Measurements from ENCODE around the gene PSD.

PSD gene

DNA sequence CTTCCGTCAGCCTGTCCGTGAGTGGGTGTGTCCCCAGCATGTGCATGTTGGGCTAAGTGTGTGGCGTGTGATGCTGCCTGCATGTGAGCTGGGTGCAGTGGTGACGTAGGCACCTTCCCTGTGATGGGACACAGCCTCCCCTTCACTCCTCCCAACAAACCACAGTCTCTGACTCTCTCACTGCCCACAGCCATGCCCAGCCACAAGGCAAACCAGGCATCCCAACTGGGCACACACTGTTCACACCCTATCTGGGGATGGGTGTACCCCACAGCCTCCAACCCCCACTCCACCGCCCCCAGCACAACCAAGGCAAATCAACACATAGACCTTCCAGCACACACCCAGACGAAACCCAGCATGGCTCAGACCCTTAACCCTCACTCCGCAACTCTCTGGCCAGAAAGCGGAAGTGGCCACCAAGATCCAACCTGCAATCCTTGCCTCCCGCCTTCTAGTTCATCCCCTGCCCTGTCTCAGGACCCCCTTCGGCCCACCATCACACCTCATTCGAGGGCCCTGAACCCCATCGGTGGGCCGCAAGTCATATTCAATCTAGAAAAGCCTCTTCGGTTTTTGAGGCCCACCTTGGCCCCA, 10.4 kb downstream of the PSD start:
- TF ChIP-seq, protein P1, sequence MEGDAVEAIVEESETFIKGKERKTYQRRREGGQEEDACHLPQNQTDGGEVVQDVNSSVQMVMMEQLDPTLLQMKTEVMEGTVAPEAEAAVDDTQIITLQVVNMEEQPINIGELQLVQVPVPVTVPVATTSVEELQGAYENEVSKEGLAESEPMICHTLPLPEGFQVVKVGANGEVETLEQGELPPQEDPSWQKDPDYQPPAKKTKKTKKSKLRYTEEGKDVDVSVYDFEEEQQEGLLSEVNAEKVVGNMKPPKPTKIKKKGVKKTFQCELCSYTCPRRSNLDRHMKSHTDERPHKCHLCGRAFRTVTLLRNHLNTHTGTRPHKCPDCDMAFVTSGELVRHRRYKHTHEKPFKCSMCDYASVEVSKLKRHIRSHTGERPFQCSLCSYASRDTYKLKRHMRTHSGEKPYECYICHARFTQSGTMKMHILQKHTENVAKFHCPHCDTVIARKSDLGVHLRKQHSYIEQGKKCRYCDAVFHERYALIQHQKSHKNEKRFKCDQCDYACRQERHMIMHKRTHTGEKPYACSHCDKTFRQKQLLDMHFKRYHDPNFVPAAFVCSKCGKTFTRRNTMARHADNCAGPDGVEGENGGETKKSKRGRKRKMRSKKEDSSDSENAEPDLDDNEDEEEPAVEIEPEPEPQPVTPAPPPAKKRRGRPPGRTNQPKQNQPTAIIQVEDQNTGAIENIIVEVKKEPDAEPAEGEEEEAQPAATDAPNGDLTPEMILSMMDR (IDR thresholded peaks at IDR 0.05; ENCODE audit: low read depth, low read length, missing control alignments) = no peak
- Histone ChIP-seq H3K36me3 (replicated peaks) (no peaks in the 10 kb centered on the region), H3K4me3 (ENCODE audit: low read depth, low read length) (peak overlapping the region; percentile 44), H3K27me3 (replicated peaks) (peaks cover 26% of the 10 kb centered on the region), H3K27ac (no peak overlapping the region)
- in situ Hi-C loops (cut with HindIII; ENCODE audit: low pct_ligation_motif_present, low sequenced_read_pairs) = no loop called here
- no peak for DNase-seq

DNA sequence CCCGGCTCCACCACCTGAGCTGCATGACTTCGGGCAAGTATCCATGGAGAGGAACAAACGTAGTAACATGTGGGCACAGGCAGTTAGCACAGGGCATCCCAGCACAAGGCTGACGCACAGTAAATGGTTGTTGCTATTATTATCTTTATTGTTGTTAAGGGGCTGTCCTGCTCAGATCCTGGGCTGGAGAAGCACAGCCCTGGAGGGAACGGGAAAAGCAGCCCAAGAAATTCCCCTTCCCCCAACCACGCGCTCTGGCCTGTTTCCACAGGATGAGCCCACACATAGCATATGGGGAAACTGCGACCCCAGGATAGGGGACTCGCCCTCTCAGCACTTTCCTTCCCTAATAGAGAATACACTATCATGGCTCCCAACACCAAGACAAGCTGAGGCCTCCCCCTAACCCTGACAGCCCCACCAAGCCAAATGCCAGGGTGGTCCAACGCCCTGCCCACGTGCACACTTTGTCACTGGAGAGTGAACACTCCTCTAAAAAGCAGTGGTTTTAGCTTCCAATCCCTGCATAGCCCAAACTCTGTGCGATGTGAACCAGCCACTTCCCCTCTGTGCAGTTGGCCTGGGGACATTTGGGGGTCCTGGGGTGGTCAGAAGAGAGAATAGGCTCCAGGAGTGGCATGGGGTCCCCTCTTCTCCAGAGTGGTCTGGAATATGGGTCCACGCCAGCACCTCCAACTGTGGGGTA, 11.0 kb downstream of the PSD start:
- in situ Hi-C loops (cut with HindIII; ENCODE audit: low pct_ligation_motif_present, low sequenced_read_pairs) = no loop called here
- no peak for DNase-seq
- Histone ChIP-seq H3K36me3 (replicated peaks) (no peaks in the 10 kb centered on the region), H3K27me3 (replicated peaks) (peaks cover 26% of the 10 kb centered on the region), H3K27ac (no peak overlapping the region), H3K4me3 (ENCODE audit: low read depth, low read length) (no peak overlapping the region)
- TF ChIP-seq, protein P1 (IDR thresholded peaks at IDR 0.05; ENCODE audit: low read depth, low read length, missing control alignments) = no peak

DNA sequence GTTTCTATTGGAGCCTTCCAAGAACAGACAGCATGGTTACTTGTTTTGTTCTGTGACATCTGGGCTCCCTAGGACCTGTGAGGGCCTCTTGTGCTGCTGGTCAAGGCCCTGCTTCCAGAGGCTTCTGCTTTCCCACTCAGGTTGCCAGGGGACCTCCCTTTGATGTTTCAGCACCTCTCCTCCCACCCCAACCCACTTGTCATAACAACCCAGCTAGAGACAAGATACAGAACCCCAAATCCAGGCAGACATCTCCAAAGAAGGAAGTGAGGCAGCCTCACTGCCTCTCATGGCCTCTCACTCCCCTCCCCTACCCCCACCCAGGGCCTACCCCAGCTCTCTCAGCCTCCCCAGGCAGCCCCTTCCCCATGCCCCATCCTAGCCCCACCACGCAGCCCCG, 11.8 kb downstream of the PSD start:
- peaks cover 20% of the 10 kb centered on the region for H3K27me3 ChIP-seq (replicated peaks)
- DNase-seq = no peak
- TF ChIP-seq, protein P1 (IDR thresholded peaks at IDR 0.05; ENCODE audit: low read depth, low read length, missing control alignments) = no peak
- H3K27ac ChIP-seq = no peak overlapping the region
- no peaks in the 10 kb centered on the region for H3K36me3 ChIP-seq (replicated peaks)
- no peak overlapping the region for H3K4me3 ChIP-seq (ENCODE audit: low read depth, low read length)
- in situ Hi-C loops (cut with HindIII; ENCODE audit: low pct_ligation_motif_present, low sequenced_read_pairs) = no loop called here

DNA sequence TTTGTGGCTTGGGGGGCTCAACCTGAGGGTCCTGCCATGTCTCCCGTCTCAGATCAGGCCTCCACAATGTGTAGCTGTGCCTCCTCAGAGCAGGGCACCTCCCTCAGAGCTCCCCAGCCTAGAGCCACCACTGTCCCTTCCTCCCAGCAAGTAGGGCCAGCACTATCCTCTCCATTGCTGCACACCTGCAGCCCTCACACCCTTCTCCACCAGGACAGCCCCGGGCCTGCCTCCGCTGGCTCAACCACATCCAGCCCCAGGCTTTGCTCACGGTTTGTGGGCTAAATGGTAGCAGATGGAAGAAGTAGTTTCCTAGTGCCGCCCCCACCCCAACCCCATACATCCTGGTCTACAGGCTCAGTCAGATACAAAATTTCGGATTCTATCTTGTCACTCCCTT, 13.0 kb downstream of the PSD start:
- in situ Hi-C loops (cut with HindIII; ENCODE audit: low pct_ligation_motif_present, low sequenced_read_pairs) = no loop called here
- no peak overlapping the region for H3K27ac ChIP-seq
- peaks cover 11% of the 10 kb centered on the region for H3K36me3 ChIP-seq (replicated peaks)
- no peak for DNase-seq
- no peak overlapping the region for H3K4me3 ChIP-seq (ENCODE audit: low read depth, low read length)
- peaks cover 13% of the 10 kb centered on the region for H3K27me3 ChIP-seq (replicated peaks)
- TF ChIP-seq, protein P1 (IDR thresholded peaks at IDR 0.05; ENCODE audit: low read depth, low read length, missing control alignments) = no peak

DNA sequence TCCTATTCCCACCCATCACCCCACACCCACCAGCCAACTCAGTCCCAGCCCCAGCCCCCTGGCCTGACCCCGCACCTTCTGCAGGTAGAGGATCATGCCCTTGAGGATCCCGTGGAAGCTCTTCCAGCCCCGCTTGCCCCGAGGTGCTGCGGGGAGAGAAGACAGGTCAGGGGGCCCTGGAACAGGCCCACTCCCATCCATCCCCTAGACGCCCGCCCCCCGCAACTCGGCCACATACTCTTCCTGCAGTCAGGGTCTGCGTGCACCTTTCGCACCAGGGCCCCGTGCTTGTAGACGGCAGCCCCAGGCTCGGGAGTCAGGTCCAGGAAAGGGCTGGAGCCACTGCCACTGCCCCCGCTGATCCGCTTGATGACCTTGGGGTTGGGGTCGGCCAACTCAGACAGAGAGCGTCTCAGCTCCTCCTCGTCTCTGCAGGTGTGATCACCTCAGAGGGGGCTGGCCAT, 13.4 kb downstream of the PSD start:
- Histone ChIP-seq H3K4me3 (ENCODE audit: low read depth, low read length) (no peak overlapping the region), H3K36me3 (replicated peaks) (peaks cover 16% of the 10 kb centered on the region), H3K27ac (no peak overlapping the region), H3K27me3 (replicated peaks) (peaks cover 8% of the 10 kb centered on the region)
- in situ Hi-C loops (cut with HindIII; ENCODE audit: low pct_ligation_motif_present, low sequenced_read_pairs) = no loop called here
- TF ChIP-seq, protein P1 (IDR thresholded peaks at IDR 0.05; ENCODE audit: low read depth, low read length, missing control alignments) = no peak
- DNase-seq = no peak

Data from brain microvascular endothelial cell (primary cell).